ENCODE measurements around the gene NEDD8.

DNA sequence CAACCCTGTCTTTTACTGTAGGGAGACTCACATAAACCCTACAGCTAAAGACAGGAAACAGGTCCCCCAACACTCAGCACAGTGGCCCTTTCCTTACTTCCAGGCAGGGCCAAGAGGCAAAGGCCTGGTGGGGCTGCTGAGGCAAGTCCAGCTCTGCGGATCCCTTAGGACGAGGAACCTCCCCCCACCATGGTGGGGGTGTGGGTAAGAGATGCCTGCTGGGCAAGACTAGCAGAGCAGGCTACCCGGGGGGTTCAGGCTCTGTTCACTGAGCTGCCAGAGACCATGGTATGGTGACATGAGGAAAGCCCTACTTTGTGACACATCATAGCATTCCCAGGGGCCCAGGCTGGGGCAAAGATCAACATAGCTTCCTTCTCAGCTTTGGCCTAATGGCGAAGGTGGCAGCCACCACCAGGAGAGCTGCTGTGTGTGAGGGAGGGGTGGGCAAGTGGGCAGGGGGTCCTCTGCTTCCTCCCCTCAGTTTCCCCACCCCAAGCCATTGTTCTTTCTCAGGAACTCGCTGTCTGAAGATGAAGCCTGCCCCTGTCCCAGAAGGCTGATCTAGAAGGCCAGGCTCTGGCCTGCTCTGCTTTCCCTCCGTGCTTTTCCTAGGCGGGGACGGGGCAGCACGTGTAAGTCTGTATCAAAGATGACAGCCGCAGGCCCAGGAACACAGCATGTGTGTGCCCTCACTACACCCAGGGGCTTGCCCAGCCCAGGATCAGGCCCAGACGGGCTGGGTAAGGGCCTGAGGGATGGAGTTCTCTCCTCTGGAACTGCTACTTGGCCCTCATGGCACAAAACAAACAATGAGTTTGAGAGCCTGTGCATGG, 20.3 kb upstream of the NEDD8 start:
- TF ChIP-seq EZH2phosphoT487 (IDR thresholded peaks at IDR 0.05; ENCODE audit: borderline replicate concordance, low read length): no peak
- TF ChIP-seq, protein P1, sequence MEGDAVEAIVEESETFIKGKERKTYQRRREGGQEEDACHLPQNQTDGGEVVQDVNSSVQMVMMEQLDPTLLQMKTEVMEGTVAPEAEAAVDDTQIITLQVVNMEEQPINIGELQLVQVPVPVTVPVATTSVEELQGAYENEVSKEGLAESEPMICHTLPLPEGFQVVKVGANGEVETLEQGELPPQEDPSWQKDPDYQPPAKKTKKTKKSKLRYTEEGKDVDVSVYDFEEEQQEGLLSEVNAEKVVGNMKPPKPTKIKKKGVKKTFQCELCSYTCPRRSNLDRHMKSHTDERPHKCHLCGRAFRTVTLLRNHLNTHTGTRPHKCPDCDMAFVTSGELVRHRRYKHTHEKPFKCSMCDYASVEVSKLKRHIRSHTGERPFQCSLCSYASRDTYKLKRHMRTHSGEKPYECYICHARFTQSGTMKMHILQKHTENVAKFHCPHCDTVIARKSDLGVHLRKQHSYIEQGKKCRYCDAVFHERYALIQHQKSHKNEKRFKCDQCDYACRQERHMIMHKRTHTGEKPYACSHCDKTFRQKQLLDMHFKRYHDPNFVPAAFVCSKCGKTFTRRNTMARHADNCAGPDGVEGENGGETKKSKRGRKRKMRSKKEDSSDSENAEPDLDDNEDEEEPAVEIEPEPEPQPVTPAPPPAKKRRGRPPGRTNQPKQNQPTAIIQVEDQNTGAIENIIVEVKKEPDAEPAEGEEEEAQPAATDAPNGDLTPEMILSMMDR (conservative IDR thresholded peaks at IDR 0.05; ENCODE audit: low read depth, low read length): no peak
